GM19395 (cell line): ENCODE results near the gene PLA2G4B.

ENCODE experiments used
- ATAC-seq: cut with Tn5 transposase; IDR thresholded peaks from one replicate; pipeline ENCODE4 v1.9.1; 2021; ENCODE audit warnings: mild to moderate bottlenecking, moderate library complexity; ENCODE audit not compliant: unreplicated experiment

PLA2G4B gene

GRCh38 chr15:41866872-41867579 is 28.4 kb downstream of the PLA2G4B start:
- no peak for ATAC-seq

DNA sequence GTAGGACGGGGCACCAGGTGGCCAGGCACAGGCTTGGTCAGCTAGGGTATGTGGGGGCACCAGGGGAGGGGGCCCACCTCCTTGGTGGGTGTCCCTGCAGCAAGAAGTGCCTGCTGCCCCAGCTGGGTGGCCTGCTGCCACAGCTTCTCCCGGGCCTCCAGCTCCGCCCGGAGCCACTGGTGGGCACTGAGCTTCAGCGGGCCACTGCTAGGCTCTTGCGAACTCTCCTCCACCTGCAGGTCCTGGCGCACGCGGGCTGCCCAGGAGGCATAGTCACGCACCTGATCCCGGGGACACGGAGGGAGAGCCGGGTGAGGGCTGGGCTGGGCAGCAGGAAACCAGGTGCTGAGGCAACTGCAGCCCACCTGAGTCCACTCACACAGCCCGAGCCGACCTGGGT is 29.7 kb downstream of the PLA2G4B start:
- no peak for ATAC-seq

- no peak for ATAC-seq
Measured at GRCh38 chr15:41869770-41870688, 31.4 kb downstream of the PLA2G4B start.

DNA sequence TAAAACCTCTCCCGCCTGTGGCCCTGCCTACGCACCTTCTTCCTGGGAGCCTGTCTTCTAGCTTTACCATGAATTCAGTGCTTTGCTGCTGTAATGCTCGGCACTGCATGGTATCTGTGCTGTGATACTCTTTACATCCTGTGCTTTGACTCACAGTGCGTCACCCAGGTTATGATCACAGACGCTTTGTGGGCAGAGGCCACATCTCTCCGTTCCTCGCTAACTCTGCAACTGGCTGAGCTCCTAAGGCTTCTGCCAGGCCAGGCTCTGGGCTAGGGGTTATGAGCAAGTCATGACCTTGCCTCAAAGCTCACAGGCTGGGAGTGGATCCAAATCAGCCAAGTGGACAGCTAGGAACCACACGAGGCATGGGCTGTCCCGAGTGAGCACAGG is 32.0 kb downstream of the PLA2G4B start:
- no peak for ATAC-seq

DNA sequence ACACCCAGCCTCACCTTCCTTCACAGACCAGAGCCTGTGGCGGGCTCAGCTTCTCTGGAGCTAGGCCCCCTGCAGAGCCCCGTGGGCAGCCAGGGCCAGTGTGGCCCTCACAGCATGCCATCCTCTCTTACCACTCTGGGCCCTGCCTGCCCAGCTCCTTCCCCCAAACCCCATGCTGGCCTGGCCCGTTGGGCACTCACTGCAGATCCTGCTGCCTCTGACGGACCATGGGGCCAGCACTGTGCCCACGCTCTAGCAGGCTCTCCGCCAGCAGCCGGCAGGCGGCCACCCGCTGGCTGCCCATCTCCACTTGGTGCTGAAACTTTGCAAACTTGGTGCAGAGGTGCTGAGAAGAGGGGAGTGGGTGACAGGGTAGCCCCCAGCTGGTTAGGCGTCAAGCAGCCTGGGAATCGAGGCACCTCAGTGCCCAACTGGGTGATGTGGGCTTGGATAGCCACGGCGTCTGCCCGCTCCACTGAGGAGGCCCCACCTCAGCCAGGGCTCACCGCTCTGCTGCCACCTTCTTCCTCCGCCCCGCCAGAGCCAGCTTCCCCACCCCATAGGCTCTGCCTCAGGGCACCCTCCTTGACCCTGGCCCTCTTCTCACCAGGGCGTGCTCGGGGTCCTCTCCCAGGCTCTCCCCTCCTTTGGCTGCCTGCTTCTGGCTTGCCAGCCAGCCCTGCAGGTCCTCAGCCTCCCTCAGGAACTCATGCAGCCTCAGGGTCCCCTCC is 32.7 kb downstream of the PLA2G4B start:
- no peak for ATAC-seq

DNA sequence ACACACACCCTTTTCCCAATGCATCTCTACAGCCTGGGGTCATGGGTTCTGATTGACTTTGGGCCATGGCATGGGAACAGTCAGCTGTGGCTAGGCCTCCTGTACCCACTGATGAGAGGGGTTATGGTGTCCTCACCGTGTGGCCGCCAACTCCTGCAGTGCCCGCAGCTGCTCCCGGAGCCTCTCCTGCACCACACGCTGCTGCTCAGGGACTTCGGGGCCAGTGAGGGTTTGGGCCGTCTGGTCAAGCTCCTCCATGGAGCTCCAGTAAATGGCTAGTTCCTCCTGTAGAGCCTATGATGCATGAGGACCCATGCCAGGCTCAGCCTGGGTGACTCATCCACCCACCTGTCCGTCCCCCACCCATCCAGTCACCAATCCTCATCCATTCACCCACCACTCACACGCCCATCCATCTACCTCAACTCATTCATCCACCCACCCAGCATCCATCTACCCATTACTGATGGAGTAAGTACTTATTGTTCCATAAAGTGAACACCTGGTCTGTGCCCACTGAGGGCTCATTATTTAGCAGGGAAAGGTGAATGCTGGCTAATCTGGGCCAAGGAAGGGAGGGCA is 33.6 kb downstream of the PLA2G4B start:
- ATAC-seq: no peak

GRCh38 chr15:41873711-41874110 is 35.1 kb downstream of the PLA2G4B start:
- no peak for ATAC-seq

GRCh38 chr15:41874736-41875135 is 36.1 kb downstream of the PLA2G4B start:
- ATAC-seq: no peak

DNA sequence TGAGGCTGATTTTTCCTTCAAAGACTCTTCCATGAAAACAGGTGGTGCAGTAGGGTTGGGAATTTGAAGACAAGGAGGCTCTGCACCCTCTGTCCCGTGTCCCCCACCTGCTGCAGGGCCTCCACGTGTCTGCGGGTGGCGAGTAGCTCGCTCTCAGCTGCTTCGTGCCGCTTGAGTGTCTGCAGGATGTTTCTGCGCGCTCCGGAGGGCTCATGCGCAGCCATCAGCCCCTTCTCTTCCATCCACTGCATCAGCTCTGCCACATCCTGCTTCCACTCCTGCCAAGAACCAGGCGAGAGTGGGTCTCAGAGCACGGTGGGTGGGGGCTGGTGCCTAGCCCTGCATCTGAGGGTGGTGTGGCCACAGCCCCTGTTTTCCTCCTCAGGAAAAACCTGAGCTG is 37.4 kb downstream of the PLA2G4B start:
- no peak for ATAC-seq

DNA sequence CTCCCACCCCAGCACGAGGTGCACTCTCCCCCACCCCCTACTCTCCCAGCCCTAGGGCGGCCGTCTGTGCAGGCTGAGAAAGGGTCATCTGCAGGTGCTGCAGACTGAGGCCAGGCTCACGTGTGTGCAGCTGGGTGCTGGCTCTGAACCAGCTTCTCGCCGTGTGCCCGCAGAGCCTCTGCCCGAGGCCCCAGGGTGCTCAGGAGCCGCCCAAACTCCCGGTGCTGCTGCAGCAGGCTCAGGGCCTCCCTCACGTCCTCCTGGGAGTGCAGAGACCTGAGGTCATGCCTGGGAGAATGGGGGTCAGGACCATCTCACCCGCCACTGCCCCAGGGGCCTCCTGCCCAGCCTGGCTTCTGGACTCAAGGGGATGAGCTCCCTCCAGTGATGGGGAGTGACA is 38.0 kb downstream of the PLA2G4B start:
- no peak for ATAC-seq

GRCh38 chr15:41877631-41878354 is 39.1 kb downstream of the PLA2G4B start:
- ATAC-seq: no peak

DNA sequence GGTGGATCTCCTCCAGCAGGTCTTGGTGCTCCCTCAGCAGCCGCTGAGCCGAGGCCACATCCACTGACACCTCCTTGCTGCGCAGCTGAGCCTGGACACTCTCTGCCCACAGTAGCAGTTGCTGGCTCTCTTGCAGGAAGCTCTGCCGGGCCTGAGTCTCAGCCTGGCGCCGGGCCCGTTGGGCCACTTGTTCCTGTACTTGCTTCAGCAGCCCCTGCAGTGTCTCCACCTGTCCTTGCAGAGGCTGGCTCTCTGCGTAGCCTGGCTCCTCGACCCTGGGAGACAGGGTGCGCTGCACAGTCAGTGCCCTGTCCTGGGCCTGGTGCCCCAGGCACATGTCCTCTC is 39.7 kb downstream of the PLA2G4B start:
- ATAC-seq: no peak

DNA sequence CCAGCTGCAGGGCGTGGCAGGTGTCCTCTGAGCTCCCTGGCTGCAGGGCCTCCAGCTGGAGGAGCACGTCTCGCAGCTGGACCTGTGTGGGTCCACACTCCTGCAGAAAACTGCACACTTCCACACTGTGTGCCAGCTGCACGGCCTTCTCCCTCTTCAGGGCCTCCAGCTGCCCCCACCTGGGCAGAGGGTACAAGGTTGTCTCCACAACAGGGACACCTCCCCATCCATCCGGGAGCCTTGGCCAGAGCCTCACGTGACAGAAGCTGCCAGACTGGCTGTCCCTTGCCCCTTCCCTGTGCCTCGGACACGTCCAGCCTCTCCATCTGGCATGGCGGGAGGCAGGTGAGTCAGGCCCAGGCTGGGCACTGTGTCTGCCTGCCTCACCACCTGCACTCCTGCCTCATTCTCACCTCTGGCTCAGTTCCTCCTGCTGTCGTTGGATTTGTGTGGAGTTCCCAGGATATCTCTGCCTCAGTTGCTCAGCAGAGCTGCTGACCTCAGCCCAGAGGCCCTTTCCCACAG is 40.7 kb downstream of the PLA2G4B start:
- ATAC-seq: no peak

- ATAC-seq: no peak
Measured at GRCh38 chr15:41880156-41880877, 41.7 kb downstream of the PLA2G4B start.

DNA sequence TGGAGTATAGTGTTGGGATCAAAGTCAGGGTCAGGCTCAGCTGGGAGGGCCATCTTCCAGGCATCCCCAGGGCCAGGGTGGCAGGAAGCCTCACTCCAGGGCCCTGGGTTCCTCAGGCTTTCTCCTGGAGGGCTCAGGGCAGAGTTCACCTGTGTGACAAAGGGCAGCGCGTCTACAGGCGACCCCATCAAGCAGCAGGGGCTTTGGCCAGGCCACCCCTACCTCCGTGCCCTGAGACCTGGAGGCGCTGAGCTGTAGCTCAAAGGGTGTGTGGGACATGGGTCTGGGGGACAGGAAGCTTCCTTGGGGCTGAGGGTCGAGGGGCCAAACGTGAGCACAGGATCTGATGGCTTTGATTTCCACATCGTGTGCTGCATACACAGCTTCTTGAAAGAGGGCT is 42.4 kb downstream of the PLA2G4B start:
- ATAC-seq: no peak

- ATAC-seq: no peak
Measured at GRCh38 chr15:41881550-41881919, 42.9 kb downstream of the PLA2G4B start.

- no peak for ATAC-seq
Measured at GRCh38 chr15:41881920-41882688, 43.5 kb downstream of the PLA2G4B start.

- no peak for ATAC-seq
Measured at GRCh38 chr15:41882689-41883483, 44.2 kb downstream of the PLA2G4B start.
